ENCODE results near the gene AGBL5. TPM values are rescaled to one million over a fixed set of nuclear protein-coding genes. Genes with fewer than 3 reads are reported as not detected.

The AGBL5 gene
- total and polyA plus RNA-seq, 9 of the 15 experiments (the other 6 are each of a cell fraction or from before 2014, with no cell fraction given): 3.3 to 52.7 (median 26.2) TPM

- TF ChIP-seq CHD7 (IDR thresholded peaks at IDR 0.05; ENCODE audit: low read depth, low read length) (no peak), PATZ1 (CRISPR knock-in tag; IDR thresholded peaks at IDR 0.05; ENCODE audit: borderline replicate concordance) (no peak), ZNF224 (CRISPR knock-in tag; IDR thresholded peaks at IDR 0.05) (no peak), ZNF212 (CRISPR knock-in tag; IDR thresholded peaks at IDR 0.05) (0 out of 2 replicates have a peak, but pooled peaks have one; percentile 66), FOXP1 (CRISPR knock-in tag; IDR thresholded peaks at IDR 0.05) (no peak), HNRNPLL (IDR thresholded peaks at IDR 0.05; ENCODE audit: low read depth, low read length, poor library complexity, severe bottlenecking) (no peak), CCAR2 (IDR thresholded peaks at IDR 0.05; ENCODE audit: low read depth, low read length) (no peak), E2F3 (CRISPR knock-in tag; IDR thresholded peaks at IDR 0.05) (no peak), E2F5 (CRISPR knock-in tag; IDR thresholded peaks at IDR 0.05) (no peak)
Observed at GRCh38 chr2:27019931-27020855, 31.3 kb upstream of the AGBL5 start (continued).
